COLO668 (cell line): Measurements from ENCODE around the gene P2RY4.
"Not testable (repeated sequence)": the region's sequence is repeated elsewhere in the genome, so short reads cannot be mapped to it uniquely, and the experiment has no call there.

Source experiments
- DNase-seq: peaks from one replicate; lab custom pipeline; 2025; ENCODE audit not compliant: unreplicated experiment; lab: John Stamatoyannopoulos, UW

Gene P2RY4

DNA sequence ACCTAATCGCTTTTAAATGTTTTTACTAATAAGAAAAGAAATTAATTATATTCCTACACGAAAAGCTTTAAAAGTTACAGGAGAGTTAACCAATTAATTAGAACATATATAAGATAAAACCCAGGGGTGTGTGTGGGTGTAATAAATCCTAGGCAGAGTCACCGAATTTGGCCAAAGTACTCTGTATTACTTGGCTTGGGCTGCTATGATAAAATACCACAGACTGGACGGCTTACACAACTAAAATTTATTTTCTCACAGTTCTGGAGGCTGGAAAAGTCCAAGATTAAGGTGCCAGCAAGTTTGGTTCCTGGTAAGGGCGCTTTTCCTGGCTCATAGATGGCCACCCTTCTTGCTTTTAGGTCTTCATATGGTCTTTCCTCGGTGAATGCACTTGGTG, 15.1 kb downstream of the P2RY4 start:
- no peak for DNase-seq

DNA sequence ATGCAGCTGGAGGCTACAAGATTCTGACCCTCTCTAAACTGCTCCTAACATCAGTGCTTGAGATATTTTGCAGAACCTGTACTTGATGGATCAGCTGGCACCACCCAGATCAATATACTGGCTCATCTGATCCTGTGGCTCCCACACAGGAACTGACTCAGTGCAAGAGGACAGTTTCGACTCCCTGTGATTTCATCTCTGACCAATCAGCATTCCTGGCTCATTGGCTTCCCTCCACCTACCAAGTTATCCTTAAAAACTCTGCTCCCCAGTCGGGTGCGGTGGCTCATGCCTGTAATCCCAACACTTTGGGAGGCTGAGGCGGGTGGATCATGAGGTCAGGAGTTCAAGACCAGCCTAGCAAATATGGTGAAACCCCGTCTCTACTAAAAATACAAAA, 16.4 kb downstream of the P2RY4 start:
- not testable (repeated sequence) for DNase-seq

DNA sequence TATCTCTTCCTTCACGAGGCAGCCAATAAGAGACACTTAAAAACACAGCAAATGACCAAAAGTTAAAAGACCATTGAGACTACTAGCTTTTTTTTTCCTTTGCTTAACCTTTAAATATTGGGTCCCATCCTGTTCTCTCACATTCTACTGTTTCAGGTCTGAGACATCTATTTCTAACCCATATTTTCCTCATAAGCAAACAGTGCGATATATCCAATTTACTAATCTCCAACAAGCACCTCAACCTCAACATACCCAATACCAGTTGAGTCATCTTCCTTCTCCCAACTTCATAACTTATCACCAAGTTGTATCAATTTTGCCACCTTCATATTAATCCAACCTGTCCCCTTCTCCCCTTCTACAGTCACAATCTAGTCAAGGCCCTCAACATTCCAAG, 18.5 kb downstream of the P2RY4 start:
- no peak for DNase-seq

DNA sequence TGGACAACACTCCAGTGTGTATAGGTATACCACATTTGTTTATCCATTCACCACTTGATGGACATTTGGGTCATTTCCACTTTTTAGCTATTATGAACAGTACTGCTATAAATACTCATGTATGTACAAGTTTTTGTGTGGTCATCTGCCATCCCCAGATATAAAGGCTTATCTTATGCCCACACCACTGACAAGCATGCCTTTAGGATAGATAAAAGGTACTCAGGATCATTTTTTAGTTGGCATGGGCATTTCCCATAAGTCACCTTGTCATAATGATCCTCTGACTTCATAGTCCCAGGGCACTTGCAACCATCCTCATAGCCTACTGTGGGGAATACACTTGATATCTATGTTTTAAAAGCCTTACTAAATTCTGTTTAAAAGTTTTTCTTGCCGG, 19.3 kb downstream of the P2RY4 start:
- DNase-seq, result no peak

DNA sequence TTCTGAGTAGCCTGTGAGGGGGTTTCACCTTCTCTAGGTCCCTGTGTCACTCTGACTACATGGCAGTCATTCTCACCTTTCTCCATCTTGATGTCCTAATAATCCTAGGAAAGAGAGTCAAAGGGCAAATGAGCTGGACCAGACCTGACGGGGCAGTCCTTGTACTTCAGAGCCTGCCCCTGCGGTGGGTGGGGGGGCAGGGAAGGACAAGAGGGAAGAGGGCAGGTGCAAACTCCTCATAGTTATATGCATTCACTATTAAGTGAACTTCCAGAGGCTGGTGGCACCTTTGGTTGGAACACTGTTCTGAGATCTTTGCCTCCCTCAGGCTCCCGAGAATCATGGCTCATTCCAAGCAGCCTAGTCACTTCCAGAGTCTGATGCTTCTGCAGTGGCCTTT, 25.6 kb downstream of the P2RY4 start, which contains the start of gene AWAT1:
Gene AWAT1 (plus strand): TSS at position 301 of the 400 bp plus-strand sequence. CDS start 41 bp downstream, at position 342.
- DNase-seq, result no peak

DNA sequence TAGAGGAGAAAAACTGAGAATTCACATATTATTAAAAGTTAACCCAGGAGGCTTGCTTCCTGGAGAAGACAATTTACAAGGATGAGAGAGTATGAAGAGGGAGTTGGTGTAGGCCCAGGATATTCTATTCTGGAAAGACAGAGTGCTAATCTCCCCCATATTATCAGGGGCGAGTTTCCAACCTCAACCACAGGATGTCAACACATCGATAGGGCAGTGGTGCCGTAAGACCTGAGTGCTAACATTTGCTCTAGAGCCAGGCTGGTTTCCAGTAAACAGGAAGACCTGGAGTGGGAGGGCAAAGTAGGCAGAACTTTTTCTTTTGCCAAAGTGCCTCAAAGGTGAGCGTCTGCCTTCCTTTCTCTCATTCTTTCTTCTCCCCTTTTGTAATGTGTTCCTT, 28.3 kb downstream of the P2RY4 start:
- no peak for DNase-seq

DNA sequence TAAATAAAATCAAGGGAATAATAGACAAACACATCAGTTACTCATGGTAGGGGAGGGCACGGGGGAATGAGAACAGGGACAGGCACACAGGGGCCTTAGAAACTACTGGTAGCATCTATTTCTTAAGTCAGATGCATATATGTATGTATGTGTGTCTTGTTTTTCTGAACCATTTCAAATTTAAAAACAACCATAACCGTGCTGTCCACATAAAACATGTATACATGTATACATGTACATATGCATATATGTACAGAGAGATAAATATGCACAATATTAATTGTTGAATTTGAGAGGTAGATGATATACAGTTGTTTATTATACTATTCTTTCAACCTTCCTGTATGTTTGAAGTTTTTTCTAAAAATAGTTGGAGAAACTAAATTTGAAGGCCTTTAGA, 33.3 kb downstream of the P2RY4 start:
- DNase-seq, result no peak

DNA sequence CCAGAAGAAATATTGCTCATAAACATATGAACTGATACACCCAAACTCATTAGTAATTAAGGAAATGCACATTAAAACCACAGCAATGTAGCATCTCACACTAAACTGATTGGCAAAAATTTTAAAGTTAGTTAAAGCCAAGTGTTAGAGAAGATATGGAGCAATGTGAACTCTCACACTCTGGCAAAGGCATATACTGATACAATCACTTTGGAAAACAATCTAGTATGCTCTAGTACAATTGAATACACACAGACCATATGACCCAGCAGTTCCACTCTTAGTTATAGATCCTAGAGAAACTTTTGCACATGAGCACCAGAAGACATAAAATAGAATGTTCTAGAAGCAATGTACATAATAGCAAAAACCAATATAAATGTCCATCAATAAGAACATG, 34.0 kb downstream of the P2RY4 start:
- DNase-seq, result no peak

DNA sequence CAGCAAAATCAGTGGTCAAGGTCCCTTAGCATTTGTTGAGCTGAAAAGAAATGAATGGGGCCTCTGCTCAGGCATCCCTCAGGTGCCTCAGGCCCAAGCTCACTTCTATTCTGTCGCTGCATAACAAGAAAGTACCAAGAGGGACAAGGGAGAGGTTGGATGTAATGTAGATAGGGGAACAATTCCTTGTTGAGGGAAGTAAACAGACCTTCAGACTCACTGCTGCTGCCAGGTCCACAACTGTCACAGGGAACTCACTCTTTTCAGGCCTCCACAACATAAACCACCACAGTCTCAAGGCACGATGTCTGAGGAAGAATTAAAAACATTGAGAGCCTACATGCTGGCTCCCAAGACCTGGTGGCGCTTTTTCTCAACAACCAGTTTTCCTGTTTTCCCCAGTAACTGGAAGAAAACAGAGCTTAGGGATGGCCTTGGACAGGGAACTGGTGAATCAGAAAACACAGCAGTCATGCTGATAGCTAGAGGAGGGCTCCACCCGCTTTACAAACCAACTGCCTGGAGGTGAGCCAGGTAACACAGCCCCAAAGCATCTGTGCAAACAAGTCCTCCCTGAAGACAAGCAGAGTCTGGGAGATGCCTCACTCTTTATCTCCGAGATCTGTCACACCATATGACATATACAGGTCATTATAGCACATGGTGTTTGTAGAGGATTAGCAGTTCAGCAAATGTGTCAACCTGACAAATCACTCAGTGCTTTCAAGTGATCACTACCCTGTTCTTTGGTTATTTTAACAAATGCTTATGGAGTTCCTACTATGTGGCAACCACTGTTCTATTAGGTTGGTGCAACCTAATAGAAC, 39.9 kb downstream of the P2RY4 start:
- DNase-seq, result peak; percentile 83

DNA sequence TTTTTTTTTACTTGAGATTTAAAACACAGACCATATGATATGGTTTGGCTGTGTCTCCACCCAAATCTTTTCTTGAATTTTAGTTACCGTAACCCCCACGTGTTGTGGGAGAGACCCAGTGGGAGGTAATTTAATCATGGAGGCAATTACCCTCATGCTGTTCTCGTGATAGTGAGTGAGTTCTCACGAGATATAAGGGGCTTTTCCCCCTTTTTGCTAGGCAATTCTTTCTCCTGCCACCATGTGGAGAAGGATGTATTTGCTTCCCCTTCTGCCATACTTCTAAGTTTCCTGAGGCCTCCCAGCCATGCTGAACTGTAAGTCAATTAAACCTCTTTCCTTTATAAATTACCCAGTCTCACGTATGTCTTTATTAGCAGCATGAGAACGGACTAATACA, 50.4 kb downstream of the P2RY4 start:
- not testable (repeated sequence) for DNase-seq

DNA sequence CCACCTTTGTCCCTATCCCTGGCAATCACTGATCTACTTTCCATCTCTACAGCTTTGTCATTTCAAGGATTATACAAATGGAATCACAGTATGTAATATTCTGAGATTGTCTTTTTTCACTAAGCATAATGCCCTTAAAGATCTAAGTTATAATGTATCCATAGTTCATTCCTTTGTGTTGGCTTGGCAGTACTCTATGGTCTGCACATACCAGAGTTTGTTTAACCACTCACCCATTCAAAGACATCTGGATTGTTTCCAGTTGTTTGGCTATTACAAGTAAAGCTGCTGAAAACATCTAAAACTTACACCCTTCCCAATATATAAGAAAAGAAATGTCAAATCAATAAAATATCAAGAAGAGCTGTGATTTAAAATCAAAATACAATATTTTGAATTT, 51.5 kb downstream of the P2RY4 start:
- no peak for DNase-seq
